B cell (primary cell): ENCODE data around the gene UBE2R2.

Source experiments
- EZH2 ChIP-seq: IDR thresholded peaks from 2 replicates; pipeline ENCODE4 v1.6.1; 2012; ENCODE audit warnings: borderline replicate concordance, low read depth, mild to moderate bottlenecking, moderate library complexity, low read length; ENCODE audit not compliant: insufficient read depth, poor library complexity, severe bottlenecking
- TF ChIP-seq, protein P1 (sequence below): fragments of 200-600 bp; IDR thresholded peaks from one replicate; pipeline ENCODE4 v1.8.0; 2022; ENCODE audit warnings: antibody characterized with exemption, mild to moderate bottlenecking

DNA sequence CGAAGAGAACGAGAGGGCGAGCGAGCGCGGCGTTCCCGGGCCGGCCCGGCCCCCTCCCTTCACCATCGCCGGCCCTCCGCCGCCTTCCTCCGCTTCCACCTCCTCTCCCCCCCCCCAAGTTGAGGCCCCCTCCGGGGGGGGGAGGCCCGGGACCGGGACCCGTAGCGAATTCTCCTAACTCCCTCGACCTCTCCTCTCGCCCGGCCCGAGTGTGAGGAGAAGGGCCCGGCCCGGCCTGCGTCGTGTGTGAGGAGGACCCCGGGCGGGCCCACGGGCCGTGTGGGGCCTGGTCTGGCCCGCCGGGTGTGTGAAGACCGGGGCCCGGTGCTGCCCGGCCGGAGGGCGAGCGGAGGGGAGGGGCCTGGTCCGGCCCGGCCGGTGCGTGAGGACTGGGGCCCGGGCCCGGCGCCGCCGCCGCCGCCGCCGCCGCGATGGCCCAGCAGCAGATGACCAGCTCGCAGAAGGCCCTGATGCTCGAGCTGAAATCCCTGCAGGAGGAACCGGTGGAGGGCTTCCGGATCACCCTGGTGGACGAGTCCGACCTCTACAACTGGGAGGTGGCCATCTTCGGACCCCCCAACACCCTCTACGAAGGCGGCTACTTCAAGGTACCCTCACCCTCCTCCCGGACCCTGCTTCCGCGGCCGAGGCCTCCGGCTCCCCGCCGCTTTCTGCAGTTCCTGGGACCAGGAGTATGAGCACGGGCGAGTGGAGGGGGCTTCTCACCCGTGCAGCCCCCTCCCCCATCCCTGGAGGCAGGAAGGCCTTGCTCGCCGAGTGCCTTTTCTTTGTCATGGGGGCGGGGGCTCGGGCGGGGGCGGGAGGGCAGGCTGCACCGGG is 587 bp downstream of the UBE2R2 start:
- TF ChIP-seq, protein P1, sequence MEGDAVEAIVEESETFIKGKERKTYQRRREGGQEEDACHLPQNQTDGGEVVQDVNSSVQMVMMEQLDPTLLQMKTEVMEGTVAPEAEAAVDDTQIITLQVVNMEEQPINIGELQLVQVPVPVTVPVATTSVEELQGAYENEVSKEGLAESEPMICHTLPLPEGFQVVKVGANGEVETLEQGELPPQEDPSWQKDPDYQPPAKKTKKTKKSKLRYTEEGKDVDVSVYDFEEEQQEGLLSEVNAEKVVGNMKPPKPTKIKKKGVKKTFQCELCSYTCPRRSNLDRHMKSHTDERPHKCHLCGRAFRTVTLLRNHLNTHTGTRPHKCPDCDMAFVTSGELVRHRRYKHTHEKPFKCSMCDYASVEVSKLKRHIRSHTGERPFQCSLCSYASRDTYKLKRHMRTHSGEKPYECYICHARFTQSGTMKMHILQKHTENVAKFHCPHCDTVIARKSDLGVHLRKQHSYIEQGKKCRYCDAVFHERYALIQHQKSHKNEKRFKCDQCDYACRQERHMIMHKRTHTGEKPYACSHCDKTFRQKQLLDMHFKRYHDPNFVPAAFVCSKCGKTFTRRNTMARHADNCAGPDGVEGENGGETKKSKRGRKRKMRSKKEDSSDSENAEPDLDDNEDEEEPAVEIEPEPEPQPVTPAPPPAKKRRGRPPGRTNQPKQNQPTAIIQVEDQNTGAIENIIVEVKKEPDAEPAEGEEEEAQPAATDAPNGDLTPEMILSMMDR, result no peak
- TF ChIP-seq EZH2, result no peak
